ENCODE results near the gene ZNF211.

- TF ChIP-seq CTCF (conservative IDR thresholded peaks at IDR 0.05 in 1 of 2, IDR thresholded peaks at IDR 0.05 in 1 of 2; ENCODE audit: extremely low read depth in 1 of 2, insufficient read depth in 1 of 2, low read depth in 1 of 2, low read length in 2 of 2) = no peak
- TF ChIP-seq EZH2 (IDR thresholded peaks at IDR 0.05; ENCODE audit: borderline replicate concordance, low read length) = no peak
Measured at GRCh38 chr19:57599377-57599760, 33.6 kb upstream of the ZNF211 start.
